H9 (cell line): ENCODE results near the gene GTF2E1. TPM values are rescaled to one million over a fixed set of nuclear protein-coding genes. Genes with fewer than 3 reads are reported as not detected.
A peak's percentile ranks its signal among the peaks of the same experiment; 100 is the strongest.

Experiments
- DNase-seq: peaks from one replicate; pipeline ENCODE4 v3.0.0-alpha.2; 2017
- H2AFZ ChIP-seq: one replicate; pipeline ENCODE4 v1.6.1; 2013; ENCODE audit warnings: mild to moderate bottlenecking, low read length, control low read depth, moderate library complexity
- H2AK5ac ChIP-seq: 2 replicates; pipeline ENCODE4 v1.6.1; 2013; ENCODE audit warnings: low read length, control low read depth, mixed read lengths; ENCODE audit not compliant: insufficient read length
- H2BK120ac ChIP-seq: one replicate; pipeline ENCODE4 v1.6.1; 2013; ENCODE audit warnings: low read depth, mild to moderate bottlenecking, low read length, control low read depth, inconsistent platforms; ENCODE audit not compliant: poor library complexity, severe bottlenecking
- H2BK12ac ChIP-seq: 2 replicates; pipeline ENCODE4 v1.6.1; 2013; ENCODE audit warnings: low read length, control low read depth, mixed read lengths, low read depth; ENCODE audit not compliant: insufficient read length
- H2BK15ac ChIP-seq: 2 replicates; pipeline ENCODE4 v1.6.1; 2013; ENCODE audit warnings: low read depth, low read length, control low read depth
- H2BK20ac ChIP-seq: one replicate; pipeline ENCODE4 v1.6.1; 2013; ENCODE audit warnings: low read depth, mild to moderate bottlenecking, low read length, control low read depth, inconsistent platforms; ENCODE audit not compliant: poor library complexity, severe bottlenecking
- H2BK5ac ChIP-seq: 2 replicates; pipeline ENCODE4 v1.6.1; 2013; ENCODE audit warnings: low read length, control low read depth, mixed read lengths; ENCODE audit not compliant: insufficient read length
- H3K14ac ChIP-seq: 2 replicates; pipeline ENCODE4 v1.6.1; 2013; ENCODE audit warnings: low read length, control low read depth; ENCODE audit not compliant: insufficient read depth
- H3K18ac ChIP-seq: 2 replicates; pipeline ENCODE4 v1.6.1; 2013; ENCODE audit warnings: low read depth, mild to moderate bottlenecking, mixed read lengths, low read length, control low read depth; ENCODE audit not compliant: insufficient read length
- H3K23ac ChIP-seq: 2 replicates; pipeline ENCODE4 v1.6.1; 2013; ENCODE audit warnings: low read length, control low read depth, mixed read lengths, low read depth; ENCODE audit not compliant: insufficient read length
- H3K23me2 ChIP-seq: 2 replicates; pipeline ENCODE4 v1.6.1; 2013; ENCODE audit warnings: low read depth, mild to moderate bottlenecking, mixed read lengths, low read length, control low read depth; ENCODE audit not compliant: insufficient read length, poor library complexity, severe bottlenecking
- H3K27ac ChIP-seq: 2 replicates; pipeline ENCODE4 v1.5.1; 2013; ENCODE audit warnings: low read length, control low read depth, mixed read lengths, low read depth; ENCODE audit not compliant: insufficient read length
- H3K27me3 ChIP-seq: 2 replicates; pipeline ENCODE4 v1.6.1; 2013; ENCODE audit warnings: low read length, control low read depth, inconsistent platforms; ENCODE audit not compliant: insufficient read depth
- H3K4ac ChIP-seq: 2 replicates; pipeline ENCODE4 v1.6.1; 2013; ENCODE audit warnings: low read depth, mild to moderate bottlenecking, control low read depth, inconsistent platforms, low read length, moderate library complexity
- H3K4me1 ChIP-seq: 2 replicates; pipeline ENCODE4 v1.6.1; 2013; ENCODE audit warnings: low read length, control low read depth, inconsistent platforms; ENCODE audit not compliant: insufficient read depth
- H3K4me2 ChIP-seq: 2 replicates; pipeline ENCODE4 v1.6.1; 2013; ENCODE audit warnings: low read length, control low read depth, mixed read lengths; ENCODE audit not compliant: insufficient read length, insufficient read depth
- H3K56ac ChIP-seq: 2 replicates; pipeline ENCODE4 v1.6.1; 2013; ENCODE audit warnings: low read depth, mild to moderate bottlenecking, mixed read lengths, low read length, control low read depth; ENCODE audit not compliant: insufficient read length
- H3K79me1 ChIP-seq: 2 replicates; pipeline ENCODE4 v1.6.1; 2013; ENCODE audit warnings: low read depth, mild to moderate bottlenecking, moderate library complexity, low read length, control low read depth, inconsistent platforms; ENCODE audit not compliant: insufficient read depth, poor library complexity, severe bottlenecking
- H3K79me2 ChIP-seq: 2 replicates; pipeline ENCODE4 v1.6.1; 2013; ENCODE audit warnings: low read length, control low read depth, inconsistent platforms; ENCODE audit not compliant: insufficient read depth
- H3K9ac ChIP-seq: 2 replicates; pipeline ENCODE4 v1.6.1; 2013; ENCODE audit warnings: low read length, control low read depth, mixed read lengths; ENCODE audit not compliant: insufficient read length; ENCODE audit errors: extremely low read depth
- H3K9me3 ChIP-seq: one replicate; pipeline ENCODE4 v1.6.1; 2013; ENCODE audit warnings: low read depth, low read length, inconsistent platforms; ENCODE audit not compliant: control insufficient read depth
- H3T11ph ChIP-seq: one replicate; pipeline ENCODE4 v1.6.1; 2013; ENCODE audit warnings: mild to moderate bottlenecking, low read length, control low read depth, inconsistent platforms
- H4K20me1 ChIP-seq: one replicate; pipeline ENCODE4 v1.6.1; 2013; ENCODE audit not compliant: control insufficient read depth, insufficient read length, insufficient read depth
- H4K5ac ChIP-seq: 2 replicates; pipeline ENCODE4 v1.6.1; 2013; ENCODE audit warnings: low read depth, mild to moderate bottlenecking, mixed read lengths, low read length, control low read depth; ENCODE audit not compliant: insufficient read length
- H4K8ac ChIP-seq: replicated peaks from 2 replicates; pipeline ENCODE4 v1.6.1; 2013; ENCODE audit warnings: low read length, control low read depth, mixed read lengths, low read depth; ENCODE audit not compliant: insufficient read length
- H4K91ac ChIP-seq: 2 replicates; pipeline ENCODE4 v1.6.1; 2013; ENCODE audit warnings: low read depth, mild to moderate bottlenecking, moderate library complexity, mixed read lengths, low read length, control low read depth; ENCODE audit not compliant: insufficient read length
- H3K27ac Mint-ChIP-seq, 3 experiments: 2 replicates in 2 of 3; 3 replicates in 1 of 3; pipeline ENCODE4 v1.8.0; 2020 to 2021; ENCODE audit warnings: mixed read lengths in 3 of 3, mild to moderate bottlenecking in 1 of 3, moderate library complexity in 1 of 3
- H3K27me3 Mint-ChIP-seq: 2 replicates; pipeline ENCODE4 v1.8.0; 2021; ENCODE audit warnings: low read depth, mild to moderate bottlenecking, moderate library complexity, mixed read lengths
- H3K36me3 Mint-ChIP-seq, 3 experiments: 2 replicates in 2 of 3; 3 replicates in 1 of 3; pipeline ENCODE4 v1.8.0; 2020 to 2021; ENCODE audit warnings: low read depth in 3 of 3, mixed read lengths in 3 of 3; ENCODE audit not compliant: insufficient read depth in 1 of 3
- H3K4me1 Mint-ChIP-seq, 2 experiments: 2 replicates each; pipeline ENCODE4 v1.8.0; 2020; ENCODE audit warnings: mixed read lengths in 2 of 2
- H3K4me3 Mint-ChIP-seq, 2 experiments: 2 replicates in 1 of 2; 3 replicates in 1 of 2; pipeline ENCODE4 v1.8.0; 2020 to 2021; ENCODE audit warnings: mild to moderate bottlenecking in 2 of 2, mixed read lengths in 2 of 2, moderate library complexity in 1 of 2
- H3K9me3 Mint-ChIP-seq, 2 experiments: 2 replicates in 1 of 2; 3 replicates in 1 of 2; pipeline ENCODE4 v1.8.0; 2020; ENCODE audit warnings: mild to moderate bottlenecking in 2 of 2, mixed read lengths in 2 of 2, moderate library complexity in 1 of 2
- CTCF ChIP-seq: fragments of 200-600 bp; sonication (generic); conservative IDR thresholded peaks from 3 replicates; pipeline ENCODE4 v1.8.0; 2021; ENCODE audit warnings: antibody characterized with exemption, mild to moderate bottlenecking
- WGBS: extraction: QIAGEN DNeasy Blood & Tissue Kit; methylation state at CpG from one replicate; pipeline ENCODE4 v1.1.7; 2013; ENCODE audit warnings: missing lambda C conversion rate, low lambda C conversion rate, mixed read lengths; ENCODE audit not compliant: insufficient read length; ENCODE audit errors: extremely low coverage; 5-methylcytosine and 5-hydroxymethylcytosine counted together
- total RNA-seq: library from RNA; stranded (reverse); gene quantifications from 2 replicates; pipeline ENCODE4 v1.2.1, GENCODE V29; 2021

GTF2E1 gene
- total RNA-seq, 1 experiment from 2014 or later = 88.8 TPM

GRCh38 chr3:120741837-120742197 is 727 bp upstream of the GTF2E1 start:
- Histone ChIP-seq H3K9ac (peak overlapping the region; percentile 59), H3K79me2 (peaks cover 28% of the 10 kb centered on the region; the same call in 1 of the 2 replicates), H3T11ph (no peak overlapping the region), H3K4me2 (peak overlapping the region; percentile 84), H4K20me1 (no peaks in the 10 kb centered on the region), H3K23me2 (peaks cover 9% of the 10 kb centered on the region), H2AFZ (no peak overlapping the region), H3K9me3 (no peaks in the 10 kb centered on the region), H3K27me3 (no peaks in the 10 kb centered on the region), H3K4ac (no peak overlapping the region), H3K23ac (no peak overlapping the region), H2AK5ac (no peak overlapping the region), H2BK12ac (no peak overlapping the region), H3K18ac (no peak overlapping the region), H3K56ac (no peak overlapping the region), H3K4me1 (no peaks in the 10 kb centered on the region), H3K27ac (no peak overlapping the region), H3K14ac (no peak overlapping the region), H2BK15ac (no peak overlapping the region), H2BK120ac (no peak overlapping the region), H4K5ac (no peak overlapping the region), H2BK5ac (no peak overlapping the region), H4K91ac (no peak overlapping the region), H4K8ac (no peak overlapping the region), H3K79me1 (peaks cover 9% of the 10 kb centered on the region), H2BK20ac (no peak overlapping the region)
- no peaks in the 10 kb centered on the region for H3K27me3 Mint-ChIP-seq
- H3K9me3 Mint-ChIP-seq = peaks cover 21 to 24% of the 10 kb centered on the region in 2 experiments
- H3K4me1 Mint-ChIP-seq = peaks cover 24 to 27% of the 10 kb centered on the region in 2 experiments
- no CpG with 5 or more reads among the region's 10 CpGs for WGBS
- no peak for DNase-seq
- H3K27ac Mint-ChIP-seq = peak overlapping the region; percentile 99 to 100 (median 99)
- peak overlapping the region; percentile 86 to 96 for H3K4me3 Mint-ChIP-seq
- H3K36me3 Mint-ChIP-seq = peaks cover 38 to 43% (median 40%) of the 10 kb centered on the region in 3 experiments
- no peak for TF ChIP-seq CTCF
